Vagina (tissue), 2 donors: ENCODE data around the gene ZNF514. TPM values are rescaled to one million over a fixed set of nuclear protein-coding genes. Genes with fewer than 3 reads are reported as not detected.
A peak's percentile ranks its signal among the peaks of the same experiment; 100 is the strongest.

Experiments
- DNase-seq, 2 donors: peaks; one replicate each; pipeline ENCODE4 v3.0.0-alpha.2; 2017; ENCODE audit errors: extremely low spot score in 2 of 2
- H3K27ac ChIP-seq: fragments of 200-600 bp; sonication (generic); one replicate; pipeline ENCODE4 v1.5.1; 2019
- H3K27me3 ChIP-seq: fragments of 200-600 bp; sonication (generic); one replicate; pipeline ENCODE4 v1.5.1; 2019
- H3K36me3 ChIP-seq, 2 donors: fragments of 200-600 bp; sonication (generic); one replicate each; pipeline ENCODE4 v1.5.1; 2017 to 2019
- H3K4me1 ChIP-seq: fragments of 200-600 bp; sonication (generic); one replicate; pipeline ENCODE4 v1.5.1; 2019
- H3K4me3 ChIP-seq, 2 donors: fragments of 200-600 bp; sonication (generic); 1 replicate in 1 of 2; 2 replicates in 1 of 2; pipeline ENCODE4 v1.5.1; 2016 to 2019
- H3K9me3 ChIP-seq: fragments of 200-600 bp; sonication (generic); one replicate; pipeline ENCODE4 v1.5.1; 2019
- CTCF ChIP-seq, 3 experiments: fragments of 450-650 bp in 2 of 3; fragments of 200-600 bp in 1 of 3; sonication (generic) in 1 of 3; IDR thresholded peaks; one replicate each; pipeline ENCODE4 v1.5.1; 2017 to 2019; ENCODE audit warnings: antibody characterized with exemption in 3 of 3, mild to moderate bottlenecking in 2 of 3, moderate library complexity in 2 of 3
- POLR2A ChIP-seq, 2 donors: fragments of 450-650 bp; IDR thresholded peaks; one replicate each; pipeline ENCODE4 v1.6.1; 2017; ENCODE audit warnings: antibody characterized with exemption in 2 of 2, mild to moderate bottlenecking in 2 of 2, moderate library complexity in 2 of 2
- POLR2AphosphoS5 ChIP-seq, 2 donors: sonication (generic); formaldehyde crosslinking; IDR thresholded peaks; one replicate each; pipeline ENCODE4 v1.9.0; 2017; ENCODE audit warnings: antibody characterized with exemption in 2 of 2, mild to moderate bottlenecking in 2 of 2, low read depth in 1 of 2; ENCODE audit not compliant: insufficient read depth in 1 of 2
- intact Hi-C: fragments of 100-400 bp; cut with DNase I; formaldehyde crosslinking; loops from one replicate; pipeline ENCODE4 v1.15.1; 2023
- total RNA-seq: library from RNA; depleted of rRNA; stranded (reverse); fragments of >200 nt; gene quantifications from one replicate; pipeline ENCODE4 v1.2.3, GENCODE V29; 2016

The ZNF514 gene
- total RNA-seq, 1 donor from 2014 or later: 14.0 TPM

- Histone ChIP-seq H3K27ac (peak within 1 kb of the TSS; percentile 86), H3K4me3 (peak within 1 kb of the TSS; percentile 62 to 75), H3K4me1 (peaks cover 25% of the 10 kb centered on the region), H3K27me3 (no peaks in the 10 kb centered on the region), H3K9me3 (no peaks in the 10 kb centered on the region), H3K36me3 (no peaks in the 10 kb centered on the region)
- TF ChIP-seq CTCF (IDR thresholded peaks at IDR 0.05): no peak
- TF ChIP-seq POLR2AphosphoS5 (IDR thresholded peaks at IDR 0.05; ENCODE audit: insufficient read depth in 1 of 2, low read depth in 1 of 2): peak; percentile 94 to 98
- peak in 1 of 2 donors; percentile 41 for TF ChIP-seq POLR2A (IDR thresholded peaks at IDR 0.05)
- intact Hi-C loops: no loop called here
- DNase-seq: peak; percentile 96 to 98
Measured at GRCh38 chr2:95165371-95166064, 5.9 kb upstream of the ZNF514 start, which contains the start of gene ZNF2. TSS of gene ZNF2 (plus strand) at chr2:95165809. CDS start at chr2:95176227, 10,418 bp downstream.

GRCh38 chr2:95165030-95165370 is 5.4 kb upstream of the ZNF514 start:
- H3K27me3 ChIP-seq: no peaks in the 10 kb centered on the region
- H3K4me1 ChIP-seq: peaks cover 25% of the 10 kb centered on the region
- no peak for DNase-seq
- TF ChIP-seq CTCF (IDR thresholded peaks at IDR 0.05) (no peak), POLR2A (IDR thresholded peaks at IDR 0.05) (no peak), POLR2AphosphoS5 (IDR thresholded peaks at IDR 0.05; ENCODE audit: insufficient read depth in 1 of 2, low read depth in 1 of 2) (no peak)
- H3K9me3 ChIP-seq: no peaks in the 10 kb centered on the region
- H3K36me3 ChIP-seq: no peaks in the 10 kb centered on the region
- intact Hi-C loops: no loop called here
- H3K27ac ChIP-seq: peak overlapping the region; percentile 86
- H3K4me3 ChIP-seq: peak overlapping the region; percentile 62 to 75

GRCh38 chr2:95158891-95159619 is 593 bp downstream of the ZNF514 start:
- Histone ChIP-seq H3K27ac (peak overlapping the region; percentile 68), H3K27me3 (no peaks in the 10 kb centered on the region), H3K9me3 (no peaks in the 10 kb centered on the region), H3K36me3 (peaks cover 0 to 20% of the 10 kb centered on the region in 2 donors), H3K4me1 (peaks cover 17% of the 10 kb centered on the region), H3K4me3 (peak overlapping the region; percentile 67 to 74)
- intact Hi-C loops: no loop called here
- TF ChIP-seq CTCF (IDR thresholded peaks at IDR 0.05) (no peak), POLR2AphosphoS5 (IDR thresholded peaks at IDR 0.05; ENCODE audit: insufficient read depth in 1 of 2, low read depth in 1 of 2) (peak in 1 of 2 donors; percentile 4)
- DNase-seq: no peak

GRCh38 chr2:95158441-95158840 is 1.2 kb downstream of the ZNF514 start:
- Histone ChIP-seq H3K36me3 (peaks cover 0 to 26% of the 10 kb centered on the region in 2 donors), H3K27ac (peak overlapping the region; percentile 68), H3K4me3 (peak overlapping the region; percentile 67 to 74), H3K27me3 (no peaks in the 10 kb centered on the region), H3K4me1 (peaks cover 13% of the 10 kb centered on the region), H3K9me3 (no peaks in the 10 kb centered on the region)
- DNase-seq: no peak
- intact Hi-C loops: no loop called here
- TF ChIP-seq POLR2AphosphoS5 (IDR thresholded peaks at IDR 0.05; ENCODE audit: insufficient read depth in 1 of 2, low read depth in 1 of 2): no peak
- no peak for TF ChIP-seq CTCF (IDR thresholded peaks at IDR 0.05)
- TF ChIP-seq POLR2A (IDR thresholded peaks at IDR 0.05): no peak
